ENCODE data around the gene CLCN7. TPM values are rescaled to one million over a fixed set of nuclear protein-coding genes. Genes with fewer than 3 reads are reported as not detected.

Gene CLCN7
- total and polyA plus RNA-seq, 9 of the 15 experiments (the other 6 are each of a cell fraction or from before 2014, with no cell fraction given): 0.06 to 126 (median 18.7) TPM

GRCh38 chr16:1494129-1494640 lies 19.4 kb upstream of the CLCN7 start (continued):
- TF ChIP-seq ZNF740 (CRISPR knock-in tag; IDR thresholded peaks at IDR 0.05) (no peak), ZNF740 (tag; IDR thresholded peaks at IDR 0.05) (no peak), NR4A1 (CRISPR knock-in tag; IDR thresholded peaks at IDR 0.05) (no peak), NR4A1 (tag; IDR thresholded peaks at IDR 0.05) (no peak), CLOCK (CRISPR knock-in tag; IDR thresholded peaks at IDR 0.05; ENCODE audit: borderline replicate concordance) (no peak), CHD7 (IDR thresholded peaks at IDR 0.05; ENCODE audit: low read depth, low read length) (no peak), RAD21 (CRISPR knock-in tag; conservative IDR thresholded peaks at IDR 0.05 in 1 of 2, IDR thresholded peaks at IDR 0.05 in 1 of 2) (peak; percentile 46 to 70), PCBP2 (IDR thresholded peaks at IDR 0.05; ENCODE audit: low read depth, low read length, poor library complexity, severe bottlenecking) (no peak), BRD9 (IDR thresholded peaks at IDR 0.05; ENCODE audit: low read depth, partially characterized antibody) (no peak)

Data from K562 (cell line).